Dedifferentiated amniotic fluid mesenchymal stem cell (primary cell): Measurements from ENCODE around the gene HPSE2.

Experiments used
- DNase-seq: peaks from one replicate; pipeline ENCODE4 v3.0.0-alpha.2; 2016; ENCODE audit errors: extremely low spot score

Gene HPSE2

GRCh38 chr10:98833542-98833941 is 402.1 kb downstream of the HPSE2 start:
- DNase-seq, result no peak

- DNase-seq, result no peak
Measured at GRCh38 chr10:98832738-98833137, 402.9 kb downstream of the HPSE2 start.

- no peak for DNase-seq
Measured at GRCh38 chr10:98832196-98832595, 403.5 kb downstream of the HPSE2 start.

- DNase-seq, result no peak
Measured at GRCh38 chr10:98831391-98831790, 404.3 kb downstream of the HPSE2 start.

GRCh38 chr10:98825741-98826140 is 409.9 kb downstream of the HPSE2 start:
- no peak for DNase-seq

GRCh38 chr10:98817396-98817795 is 418.3 kb downstream of the HPSE2 start:
- no peak for DNase-seq

GRCh38 chr10:98815039-98815885 is 420.4 kb downstream of the HPSE2 start:
- no peak for DNase-seq

- no peak for DNase-seq
Measured at GRCh38 chr10:98814470-98814869, 421.2 kb downstream of the HPSE2 start.

- DNase-seq, result no peak
Measured at GRCh38 chr10:98808282-98808892, 427.3 kb downstream of the HPSE2 start.

GRCh38 chr10:98800263-98800662 is 435.4 kb downstream of the HPSE2 start:
- no peak for DNase-seq

GRCh38 chr10:98795467-98795866 is 440.2 kb downstream of the HPSE2 start:
- no peak for DNase-seq

GRCh38 chr10:98790817-98791216 is 444.8 kb downstream of the HPSE2 start:
- DNase-seq, result no peak

GRCh38 chr10:98778277-98778759 is 457.3 kb downstream of the HPSE2 start:
- no peak for DNase-seq

GRCh38 chr10:98758463-98758862 is 477.2 kb downstream of the HPSE2 start:
- DNase-seq, result no peak

GRCh38 chr10:98748298-98748697 is 487.4 kb downstream of the HPSE2 start:
- no peak for DNase-seq

GRCh38 chr10:98745645-98746044 is 490.0 kb downstream of the HPSE2 start:
- DNase-seq, result no peak

- no peak for DNase-seq
Measured at GRCh38 chr10:98720551-98720950, 515.1 kb downstream of the HPSE2 start.

- no peak for DNase-seq
Measured at GRCh38 chr10:98713586-98713985, 522.1 kb downstream of the HPSE2 start.

GRCh38 chr10:98696516-98696915 is 539.1 kb downstream of the HPSE2 start:
- DNase-seq, result no peak

GRCh38 chr10:98694883-98695282 is 540.8 kb downstream of the HPSE2 start:
- DNase-seq, result no peak

GRCh38 chr10:98694014-98694413 is 541.6 kb downstream of the HPSE2 start:
- DNase-seq, result no peak

GRCh38 chr10:98687685-98688084 is 548.0 kb downstream of the HPSE2 start:
- no peak for DNase-seq
